Activated T-cell treated with anti-CD3 and anti-CD28 coated beads, Interleukin-2, amount 50 U/mL, for 48 hours (primary cell): ENCODE data around the gene TP53BP2.
"Not testable (repeated sequence)": the region's sequence is repeated elsewhere in the genome, so short reads cannot be mapped to it uniquely, and the experiment has no call there.

Source experiments
- DNase-seq, 2 experiments: peaks; one replicate each; pipeline ENCODE4 v3.0.0-alpha.2; 2020

TP53BP2 gene

GRCh38 chr1:223739366-223740037, 106.2 kb downstream of the TP53BP2 start:
- no peak for DNase-seq

DNA sequence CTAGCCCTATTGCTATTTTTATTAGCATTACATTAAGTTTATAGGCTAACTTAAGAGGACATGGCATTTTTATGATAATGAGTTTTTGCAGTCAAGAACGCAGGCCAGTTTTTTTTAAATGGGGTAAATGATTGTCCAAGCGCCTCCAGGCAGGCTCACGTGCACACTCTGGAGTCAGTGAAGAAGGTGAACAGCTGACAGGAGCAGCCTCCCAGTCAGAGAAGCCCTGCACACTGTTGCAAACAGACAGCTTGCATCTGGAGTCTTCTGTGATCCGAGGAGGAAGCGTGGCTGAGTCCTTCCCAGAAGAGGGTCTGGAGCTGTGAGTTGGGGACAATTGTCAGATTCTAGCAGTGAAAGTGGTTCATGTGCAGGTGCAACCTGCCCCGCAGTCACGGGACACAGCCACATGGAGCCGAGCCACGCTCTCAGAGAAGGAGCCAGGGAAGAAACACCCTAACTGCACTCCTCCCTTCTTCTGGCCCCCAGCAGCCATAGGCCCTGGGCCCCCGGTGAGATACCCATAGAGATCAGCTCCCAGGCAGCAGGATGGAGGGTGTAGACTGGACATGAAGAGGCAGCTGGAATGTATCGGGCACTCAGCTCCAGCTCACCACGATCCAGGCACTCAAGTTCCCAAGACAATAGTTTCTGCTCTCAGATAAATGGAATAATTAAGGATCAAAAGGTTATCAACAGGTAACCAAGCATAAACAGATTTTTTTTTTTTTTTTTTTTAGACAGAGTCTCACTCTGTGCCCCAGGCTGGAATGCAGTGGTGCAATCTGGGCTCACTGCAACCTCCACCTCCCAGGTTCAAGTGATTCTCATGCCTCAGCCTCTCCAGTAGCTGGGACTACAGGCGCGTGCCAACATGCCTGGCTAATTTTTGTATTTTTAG, 107.0 kb downstream of the TP53BP2 start:
- DNase-seq: no peak

DNA sequence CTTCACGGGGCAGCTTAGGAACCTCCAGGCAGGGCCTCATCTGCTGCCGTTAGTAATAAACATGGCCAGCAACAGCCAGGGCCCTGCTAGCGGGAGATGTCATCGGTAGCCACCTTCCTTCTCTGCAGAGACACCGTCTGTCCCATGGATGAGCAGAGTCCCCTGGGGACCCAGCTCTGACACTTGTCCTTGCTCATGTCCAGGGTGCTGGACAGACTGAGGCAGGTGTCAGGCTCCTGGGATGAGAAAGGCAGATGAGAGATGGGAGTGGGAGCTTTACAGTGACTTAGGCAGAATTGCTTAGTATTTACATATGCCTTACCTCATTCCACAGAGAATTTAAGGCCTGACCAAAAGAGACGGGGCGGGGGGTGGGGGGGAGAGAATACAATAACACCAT, 108.4 kb downstream of the TP53BP2 start:
- DNase-seq: no peak

- not testable (repeated sequence) for DNase-seq
These were observed 109.1 kb downstream of the TP53BP2 start for GRCh38 chr1:223736638-223737037.

DNA sequence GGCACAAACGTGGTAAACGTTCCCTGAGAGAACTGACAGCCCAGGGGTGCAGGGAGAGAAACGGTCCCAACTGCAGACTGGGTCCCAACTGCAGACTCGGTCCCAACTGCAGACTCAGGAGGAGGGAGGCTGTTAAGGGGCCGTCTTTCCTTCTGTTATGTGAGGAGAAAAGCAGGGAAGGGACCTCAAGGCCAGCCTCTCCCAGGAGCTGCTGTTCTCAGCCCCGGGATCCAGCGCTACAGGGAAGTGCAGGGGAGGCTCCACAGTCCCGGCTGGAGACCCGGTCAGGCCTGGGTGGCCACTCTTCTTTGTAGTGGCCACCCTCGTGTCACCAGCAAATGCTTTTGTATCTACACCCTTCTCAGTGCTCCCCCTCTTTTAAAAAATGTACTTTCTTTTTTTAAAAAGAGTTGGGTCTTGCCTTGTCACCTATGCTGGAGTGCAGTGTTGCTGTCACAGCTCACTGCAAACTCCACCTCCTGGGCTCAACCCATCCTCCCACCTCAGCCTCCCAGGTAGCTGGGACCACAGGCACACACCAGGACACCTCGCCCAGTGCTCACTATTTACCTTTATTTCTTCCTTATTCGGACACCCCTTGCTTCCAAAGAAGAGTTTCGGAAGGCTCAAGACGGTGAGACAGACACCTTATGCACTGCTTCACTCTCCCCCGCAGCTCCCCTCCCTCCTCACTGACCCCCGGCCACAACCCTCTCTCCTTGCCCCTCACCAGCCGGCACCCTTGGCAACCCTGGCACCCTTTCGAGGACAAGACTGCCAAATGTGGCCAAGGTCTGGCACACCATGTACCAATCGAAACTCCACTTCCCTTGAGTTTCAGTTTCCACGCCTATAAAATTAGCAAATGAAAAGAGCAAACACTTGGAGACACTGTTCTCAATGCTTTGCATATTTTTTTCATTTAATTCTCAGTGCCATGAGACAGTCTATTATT, 111.6 kb downstream of the TP53BP2 start:
- no peak for DNase-seq

DNA sequence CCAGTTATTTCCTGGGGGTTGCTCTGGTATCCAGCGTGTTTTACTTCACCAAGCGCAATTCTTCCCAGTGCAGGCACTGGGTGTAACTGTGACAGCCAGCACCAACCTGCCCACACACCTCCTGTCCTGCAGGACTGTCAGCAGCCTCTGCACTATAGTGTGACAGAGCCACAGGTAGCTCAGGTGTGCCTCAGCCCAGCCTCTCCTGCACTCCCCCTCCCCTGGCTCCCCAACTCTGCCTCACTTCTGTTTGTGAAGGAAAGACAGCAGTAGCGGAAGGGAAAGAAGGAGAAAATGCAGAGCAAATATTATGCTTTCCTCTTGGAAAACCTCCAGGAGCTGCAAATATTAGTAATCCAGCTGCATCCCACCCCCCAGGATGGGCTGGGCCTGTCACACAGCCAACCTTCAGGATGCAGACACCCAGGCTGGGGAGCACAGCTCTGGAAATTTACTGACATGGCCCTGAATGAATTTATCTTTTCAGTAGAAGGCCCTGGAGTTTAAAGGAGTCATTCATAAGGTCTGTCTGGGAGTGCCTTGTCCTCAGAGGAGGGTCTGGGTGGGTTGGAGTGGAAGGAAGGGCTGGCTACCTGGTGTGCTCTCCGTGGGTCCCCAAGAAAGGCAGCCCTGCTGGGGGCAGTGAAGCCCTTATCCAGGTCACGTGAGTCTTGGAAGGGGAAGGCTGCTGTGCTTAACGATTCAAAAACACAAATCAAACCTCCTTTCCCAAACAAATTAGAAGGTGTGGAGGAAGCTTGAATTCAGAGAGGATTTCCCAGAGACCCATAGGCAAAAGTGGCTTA, 112.6 kb downstream of the TP53BP2 start:
- no peak for DNase-seq

DNA sequence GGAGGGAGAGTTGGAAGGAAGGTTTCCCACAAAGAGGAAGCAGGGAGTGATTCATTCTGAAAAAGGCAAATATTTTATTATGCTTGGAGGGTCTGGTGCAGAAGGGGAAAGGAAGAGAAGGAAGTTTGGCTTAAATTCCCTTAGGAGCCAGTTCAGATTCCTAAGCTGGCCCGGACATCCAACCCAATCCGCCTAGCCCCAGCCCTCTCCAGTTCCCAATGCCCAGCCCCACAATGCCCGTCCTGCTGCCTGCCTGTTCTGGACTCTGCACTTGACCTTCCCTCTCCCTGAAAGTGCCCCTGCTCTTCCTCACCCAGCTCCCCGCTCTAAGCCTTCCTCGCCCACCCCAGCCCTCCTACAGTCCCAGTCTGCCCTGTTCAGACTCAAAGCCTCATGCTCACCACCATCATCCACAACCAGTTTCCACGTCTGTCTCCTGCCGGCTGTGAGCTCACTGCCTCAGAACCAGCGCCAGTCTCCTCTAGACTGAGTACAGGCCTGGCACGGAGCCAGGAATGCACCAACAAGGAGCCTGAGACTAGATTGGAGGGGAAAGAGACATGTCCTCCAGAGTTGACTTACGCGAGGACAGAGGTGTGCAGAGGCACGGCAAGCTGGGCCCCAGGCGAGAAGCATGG, 114.5 kb downstream of the TP53BP2 start:
- DNase-seq: no peak

GRCh38 chr1:223730479-223731132, 115.1 kb downstream of the TP53BP2 start:
- DNase-seq: no peak

DNA sequence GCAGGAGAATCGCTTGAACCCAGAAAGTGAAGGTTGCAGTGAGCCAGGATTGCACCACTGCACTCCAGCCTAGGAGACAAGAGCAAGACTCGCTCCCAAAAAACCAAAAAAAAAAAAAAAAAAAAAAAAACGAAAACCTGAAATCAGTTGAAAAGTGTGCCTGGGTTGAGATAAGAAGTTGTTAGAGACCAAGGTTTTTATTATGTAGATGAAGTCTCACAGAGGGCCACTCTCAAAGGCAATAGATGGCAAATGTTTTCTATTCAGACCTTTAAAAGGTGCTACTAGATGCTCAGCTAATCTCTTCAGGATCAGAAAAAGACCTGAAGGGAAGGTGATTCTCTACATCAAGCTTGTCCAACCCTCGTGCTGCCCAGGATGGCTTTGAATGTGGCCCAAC, 115.8 kb downstream of the TP53BP2 start:
- no peak for DNase-seq
